ENCODE results near the gene CPLANE1. TPM values are rescaled to one million over a fixed set of nuclear protein-coding genes. Genes with fewer than 3 reads are reported as not detected.
A peak's percentile ranks its signal among the peaks of the same experiment; 100 is the strongest.
"Not testable (repeated sequence)": the region's sequence is repeated elsewhere in the genome, so short reads cannot be mapped to it uniquely, and the experiment has no call there.

The CPLANE1 gene
- total RNA-seq, 1 donor from 2014 or later, result 21.8 TPM

DNA sequence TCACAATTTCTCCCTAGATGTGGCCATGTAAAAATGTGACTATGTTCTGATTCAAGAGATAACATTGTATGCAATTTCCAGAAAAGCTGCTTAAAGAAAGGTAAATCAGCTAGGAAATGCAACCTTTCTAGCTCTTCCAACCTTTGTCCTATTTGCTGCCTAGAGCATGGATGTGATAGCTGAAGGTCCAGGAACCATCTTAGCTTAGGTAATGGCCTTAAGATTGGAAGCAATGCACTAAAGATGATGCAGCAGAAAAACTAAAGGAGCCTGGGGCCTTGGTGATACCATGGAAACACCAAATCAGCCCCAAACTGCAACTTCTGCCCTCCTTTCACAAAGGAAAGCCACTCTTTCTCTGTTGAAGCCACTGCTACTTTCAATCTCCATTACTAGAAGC is 27.0 kb downstream of the CPLANE1 start:
- Histone ChIP-seq H3K36me3 (ENCODE audit: insufficient read depth, low read length) (peaks cover 22% of the 10 kb centered on the region), H4K20me1 (ENCODE audit: insufficient read depth, low read length) (no peaks in the 10 kb centered on the region), H3K27ac (ENCODE audit: low read depth, low read length) (no peak overlapping the region), H3K79me2 (ENCODE audit: insufficient read depth, low read length) (no peaks in the 10 kb centered on the region), H3K9me3 (ENCODE audit: insufficient read depth, low read depth, low read length) (no peaks in the 10 kb centered on the region), H3K27me3 (ENCODE audit: insufficient read depth, low read length) (no peaks in the 10 kb centered on the region), H3K4me1 (ENCODE audit: insufficient read depth, low read length) (no peaks in the 10 kb centered on the region), H3K4me3 (ENCODE audit: insufficient read depth, low read depth, low read length) (no peak overlapping the region), H3K9ac (ENCODE audit: low read length) (no peak overlapping the region), H3K4me2 (ENCODE audit: low read length) (no peak overlapping the region), H2AFZ (ENCODE audit: low read depth, low read length) (no peak overlapping the region)
- H3K36me3 Mint-ChIP-seq (ENCODE audit: low read depth, unreplicated experiment), result peaks cover 6% of the 10 kb centered on the region
- DNase-seq (ENCODE audit: low read depth) (no peak), FAIRE-seq (no peak)
- no peak overlapping the region for H3K4me3 Mint-ChIP-seq (ENCODE audit: unreplicated experiment)
- TF ChIP-seq EZH2 (IDR thresholded peaks at IDR 0.05; ENCODE audit: insufficient read depth, low read length), result no peak
- TF ChIP-seq, protein P1, sequence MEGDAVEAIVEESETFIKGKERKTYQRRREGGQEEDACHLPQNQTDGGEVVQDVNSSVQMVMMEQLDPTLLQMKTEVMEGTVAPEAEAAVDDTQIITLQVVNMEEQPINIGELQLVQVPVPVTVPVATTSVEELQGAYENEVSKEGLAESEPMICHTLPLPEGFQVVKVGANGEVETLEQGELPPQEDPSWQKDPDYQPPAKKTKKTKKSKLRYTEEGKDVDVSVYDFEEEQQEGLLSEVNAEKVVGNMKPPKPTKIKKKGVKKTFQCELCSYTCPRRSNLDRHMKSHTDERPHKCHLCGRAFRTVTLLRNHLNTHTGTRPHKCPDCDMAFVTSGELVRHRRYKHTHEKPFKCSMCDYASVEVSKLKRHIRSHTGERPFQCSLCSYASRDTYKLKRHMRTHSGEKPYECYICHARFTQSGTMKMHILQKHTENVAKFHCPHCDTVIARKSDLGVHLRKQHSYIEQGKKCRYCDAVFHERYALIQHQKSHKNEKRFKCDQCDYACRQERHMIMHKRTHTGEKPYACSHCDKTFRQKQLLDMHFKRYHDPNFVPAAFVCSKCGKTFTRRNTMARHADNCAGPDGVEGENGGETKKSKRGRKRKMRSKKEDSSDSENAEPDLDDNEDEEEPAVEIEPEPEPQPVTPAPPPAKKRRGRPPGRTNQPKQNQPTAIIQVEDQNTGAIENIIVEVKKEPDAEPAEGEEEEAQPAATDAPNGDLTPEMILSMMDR (IDR thresholded peaks at IDR 0.05; ENCODE audit: insufficient read depth, low read depth, low read length), result no peak
- H3K27me3 Mint-ChIP-seq (ENCODE audit: low read depth, unreplicated experiment), result no peaks in the 10 kb centered on the region
- H3K27ac Mint-ChIP-seq (ENCODE audit: unreplicated experiment), result no peak overlapping the region
- no peaks in the 10 kb centered on the region for H3K9me3 Mint-ChIP-seq (ENCODE audit: unreplicated experiment)
- no peaks in the 10 kb centered on the region for H3K4me1 Mint-ChIP-seq (ENCODE audit: low read depth, unreplicated experiment)

DNA sequence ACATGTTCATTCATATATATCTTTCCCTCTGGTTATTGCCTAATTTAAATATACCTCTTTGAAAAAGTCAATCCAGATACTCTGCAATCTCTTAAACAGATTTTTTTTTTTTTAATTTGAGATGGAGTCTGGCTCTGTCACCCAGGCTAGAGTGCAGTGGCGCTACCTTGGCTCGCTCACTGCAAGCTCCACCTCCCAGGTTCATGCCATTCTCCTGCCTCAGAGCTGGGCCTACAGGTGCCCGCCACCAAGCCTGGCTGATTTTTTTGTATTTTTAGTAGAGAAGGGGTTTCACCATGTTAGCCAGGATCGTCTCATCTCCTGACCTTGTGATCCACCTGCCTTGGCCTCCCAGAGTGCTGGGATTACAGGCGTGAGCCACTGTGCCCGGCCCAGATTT is 28.8 kb downstream of the CPLANE1 start:
- H3K27ac ChIP-seq (ENCODE audit: low read depth, low read length); H3K27me3 Mint-ChIP-seq (ENCODE audit: low read depth, unreplicated experiment); H3K27me3 ChIP-seq (ENCODE audit: insufficient read depth, low read length); H4K20me1 ChIP-seq (ENCODE audit: insufficient read depth, low read length); H3K9me3 Mint-ChIP-seq (ENCODE audit: unreplicated experiment); H3K36me3 Mint-ChIP-seq (ENCODE audit: low read depth, unreplicated experiment); H3K9me3 ChIP-seq (ENCODE audit: insufficient read depth, low read depth, low read length); DNase-seq (ENCODE audit: low read depth); H3K9ac ChIP-seq (ENCODE audit: low read length); H3K4me3 ChIP-seq (ENCODE audit: insufficient read depth, low read depth, low read length); FAIRE-seq; H3K27ac Mint-ChIP-seq (ENCODE audit: unreplicated experiment); H3K4me1 Mint-ChIP-seq (ENCODE audit: low read depth, unreplicated experiment); H3K4me2 ChIP-seq (ENCODE audit: low read length); H3K4me1 ChIP-seq (ENCODE audit: insufficient read depth, low read length); H3K4me3 Mint-ChIP-seq (ENCODE audit: unreplicated experiment); H3K79me2 ChIP-seq (ENCODE audit: insufficient read depth, low read length); H2AFZ ChIP-seq (ENCODE audit: low read depth, low read length): not testable (repeated sequence)
- H3K36me3 ChIP-seq (ENCODE audit: insufficient read depth, low read length), result peaks cover 19% of the 10 kb centered on the region

DNA sequence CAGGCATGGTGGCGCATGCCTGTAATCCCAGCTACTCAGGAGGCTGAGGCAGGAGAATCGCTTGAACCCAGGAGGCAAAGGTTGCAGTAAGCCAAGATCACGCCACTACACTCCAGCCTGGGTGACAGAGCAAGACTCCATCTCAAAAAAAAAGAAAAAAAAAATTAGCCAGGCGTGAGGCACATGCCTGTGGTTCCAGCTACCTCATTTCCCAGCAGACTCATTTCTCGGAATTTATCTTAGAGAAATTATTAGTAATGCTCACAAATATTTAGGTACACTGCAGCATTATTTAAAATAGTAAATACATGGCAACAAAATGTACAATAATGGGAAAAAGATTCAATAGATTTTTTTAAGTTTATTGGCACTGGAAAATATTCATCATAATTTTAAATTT is 29.8 kb downstream of the CPLANE1 start:
- H3K4me3 ChIP-seq (ENCODE audit: insufficient read depth, low read depth, low read length); H3K4me2 ChIP-seq (ENCODE audit: low read length); H3K9me3 ChIP-seq (ENCODE audit: insufficient read depth, low read depth, low read length); FAIRE-seq; H3K9ac ChIP-seq (ENCODE audit: low read length); H3K4me1 Mint-ChIP-seq (ENCODE audit: low read depth, unreplicated experiment); H3K36me3 Mint-ChIP-seq (ENCODE audit: low read depth, unreplicated experiment); H3K4me3 Mint-ChIP-seq (ENCODE audit: unreplicated experiment); H3K9me3 Mint-ChIP-seq (ENCODE audit: unreplicated experiment); H3K79me2 ChIP-seq (ENCODE audit: insufficient read depth, low read length); H3K27me3 ChIP-seq (ENCODE audit: insufficient read depth, low read length); H3K27ac Mint-ChIP-seq (ENCODE audit: unreplicated experiment); H2AFZ ChIP-seq (ENCODE audit: low read depth, low read length); H4K20me1 ChIP-seq (ENCODE audit: insufficient read depth, low read length); H3K4me1 ChIP-seq (ENCODE audit: insufficient read depth, low read length); H3K27ac ChIP-seq (ENCODE audit: low read depth, low read length); H3K27me3 Mint-ChIP-seq (ENCODE audit: low read depth, unreplicated experiment): not testable (repeated sequence)
- peaks cover 16% of the 10 kb centered on the region for H3K36me3 ChIP-seq (ENCODE audit: insufficient read depth, low read length)
- peak; percentile 63 for DNase-seq (ENCODE audit: low read depth)

DNA sequence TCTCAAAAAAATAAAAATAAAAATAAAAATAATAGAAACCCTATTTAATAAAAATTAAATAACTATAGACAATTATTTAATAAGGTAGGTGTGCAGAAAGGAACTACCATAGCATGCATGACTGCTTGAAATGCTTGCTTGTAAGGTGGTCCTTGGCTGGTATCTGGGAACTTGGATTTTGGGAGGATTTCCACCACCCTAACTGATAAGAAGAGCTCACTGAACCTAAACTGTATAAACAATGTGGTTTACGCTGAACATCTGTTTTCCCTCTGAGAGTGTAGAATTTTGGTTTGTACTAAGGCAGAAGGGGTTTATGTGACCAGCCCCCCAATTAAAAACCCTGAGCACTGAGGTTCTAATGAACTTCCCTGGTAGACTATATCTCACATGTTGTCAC is 31.2 kb downstream of the CPLANE1 start:
- TF ChIP-seq, protein P1 (IDR thresholded peaks at IDR 0.05; ENCODE audit: insufficient read depth, low read depth, low read length), result no peak
- no peak for TF ChIP-seq EZH2 (IDR thresholded peaks at IDR 0.05; ENCODE audit: insufficient read depth, low read length)
- FAIRE-seq (no peak), DNase-seq (ENCODE audit: low read depth) (no peak)
- Histone ChIP-seq H3K4me3 (ENCODE audit: insufficient read depth, low read depth, low read length) (no peak overlapping the region), H3K27me3 (ENCODE audit: insufficient read depth, low read length) (no peaks in the 10 kb centered on the region), H4K20me1 (ENCODE audit: insufficient read depth, low read length) (no peaks in the 10 kb centered on the region), H3K79me2 (ENCODE audit: insufficient read depth, low read length) (no peaks in the 10 kb centered on the region), H3K9me3 (ENCODE audit: insufficient read depth, low read depth, low read length) (no peaks in the 10 kb centered on the region), H2AFZ (ENCODE audit: low read depth, low read length) (no peak overlapping the region), H3K4me1 (ENCODE audit: insufficient read depth, low read length) (no peaks in the 10 kb centered on the region), H3K9ac (ENCODE audit: low read length) (no peak overlapping the region), H3K4me2 (ENCODE audit: low read length) (no peak overlapping the region), H3K36me3 (ENCODE audit: insufficient read depth, low read length) (peaks cover 12% of the 10 kb centered on the region), H3K27ac (ENCODE audit: low read depth, low read length) (no peak overlapping the region)
- Mint-ChIP-seq H3K4me3 (ENCODE audit: unreplicated experiment) (no peak overlapping the region), H3K27ac (ENCODE audit: unreplicated experiment) (no peak overlapping the region), H3K4me1 (ENCODE audit: low read depth, unreplicated experiment) (no peaks in the 10 kb centered on the region), H3K36me3 (ENCODE audit: low read depth, unreplicated experiment) (peaks cover 3% of the 10 kb centered on the region), H3K9me3 (ENCODE audit: unreplicated experiment) (no peaks in the 10 kb centered on the region), H3K27me3 (ENCODE audit: low read depth, unreplicated experiment) (no peaks in the 10 kb centered on the region)

Data from astrocyte (in vitro differentiated cells and primary cell).